Panc1 (cell line): ENCODE results near the gene SMURF1. TPM values are rescaled to one million over a fixed set of nuclear protein-coding genes. Genes with fewer than 3 reads are reported as not detected.

ENCODE experiments used
- ATAC-seq: fragments of 200-7000 bp; cut with Tn5 transposase; 2 replicates; pipeline ENCODE4 v1.9.1; 2020; ENCODE audit warnings: mild to moderate bottlenecking, moderate library complexity
- BruUV-seq: library from RNA; stranded (reverse); fragments of 400-500 nt; replicated peaks from 2 replicates; lab custom pipeline; 2021; lab: Mats Ljungman, UMichigan
- CTCF ChIA-PET: fragments of 300-600 bp; sonication (Branson Sonifier 250); formaldehyde crosslinking; loops from one replicate; lab custom pipeline; 2022; ENCODE audit warnings: antibody characterized with exemption; lab: Charles Lee
- POLR2A ChIA-PET: fragments of 300-600 bp; sonication (Branson Sonifier 250); formaldehyde crosslinking; loops from one replicate; lab custom pipeline; 2022; ENCODE audit warnings: antibody characterized with exemption; lab: Charles Lee
- DNase-seq: peaks from one replicate; pipeline ENCODE4 v3.0.0-alpha.2; 2010; ENCODE audit warnings: low read depth, low spot score
- H3K27ac ChIP-seq: 2 replicates; pipeline ENCODE4 v1.5.1; 2011; ENCODE audit warnings: mild to moderate bottlenecking, low read length, inconsistent platforms
- H3K27me3 ChIP-seq: fragments of 200-500 bp; sonication (Bioruptor generic); 2 replicates; pipeline ENCODE4 v1.6.0; 2014; ENCODE audit warnings: low read length, inconsistent platforms; ENCODE audit not compliant: control insufficient read depth, insufficient read depth
- H3K36me3 ChIP-seq: fragments of 200-500 bp; sonication (Bioruptor generic); 2 replicates; pipeline ENCODE4 v1.5.1; 2014; ENCODE audit warnings: inconsistent platforms, mild to moderate bottlenecking, low read length, moderate library complexity; ENCODE audit not compliant: control insufficient read depth, insufficient read depth
- H3K4me1 ChIP-seq: 2 replicates; pipeline ENCODE4 v1.5.1; 2011; ENCODE audit warnings: inconsistent platforms, mild to moderate bottlenecking, low read length, moderate library complexity; ENCODE audit not compliant: control insufficient read depth, insufficient read depth
- H3K4me3 ChIP-seq, 2 experiments: 2 replicates each; pipeline ENCODE4 v1.5.1; 2011 to 2012; ENCODE audit warnings: low read depth in 2 of 2, low read length in 2 of 2, mild to moderate bottlenecking in 2 of 2, inconsistent platforms in 1 of 2, moderate library complexity in 1 of 2
- H3K9me3 ChIP-seq: fragments of 200-500 bp; sonication (Bioruptor generic); 2 replicates; pipeline ENCODE4 v1.5.1; 2014; ENCODE audit warnings: low read depth, mild to moderate bottlenecking, inconsistent platforms, low read length, moderate library complexity; ENCODE audit not compliant: control insufficient read depth, insufficient read depth
- CTCF ChIP-seq: fragments of 450-650 bp; IDR thresholded peaks from 2 replicates; pipeline ENCODE4 v1.5.1; 2017; ENCODE audit warnings: mild to moderate bottlenecking
- POLR2AphosphoS5 ChIP-seq: IDR thresholded peaks from 2 replicates; pipeline ENCODE4 v1.6.1; 2012; ENCODE audit warnings: mild to moderate bottlenecking, low read depth, low read length, moderate library complexity
- REST ChIP-seq, 2 experiments: IDR thresholded peaks; 2 replicates each; pipeline ENCODE4 v1.6.1; 2011 to 2012; ENCODE audit warnings: low read depth in 2 of 2, control low read depth in 1 of 2, low read length in 1 of 2, mild to moderate bottlenecking in 1 of 2, moderate library complexity in 1 of 2; ENCODE audit not compliant: insufficient read depth in 1 of 2
- SIN3A ChIP-seq: IDR thresholded peaks from 2 replicates; pipeline ENCODE4 v1.6.1; 2012; ENCODE audit warnings: low read depth, mild to moderate bottlenecking, low read length, moderate library complexity, borderline replicate concordance; ENCODE audit not compliant: insufficient read depth
- TCF7L2 ChIP-seq: IDR thresholded peaks from 2 replicates; pipeline ENCODE4 v1.6.1; 2011; ENCODE audit warnings: mild to moderate bottlenecking, low read depth, low read length, inconsistent platforms
- in situ Hi-C: cut with HindIII; loops from 2 replicates; pipeline ENCODE4 v1.10.0; 2016; ENCODE audit warnings: low sequenced_read_pairs, low pct_unique_long_range_greater_than_20kb
- intact Hi-C: fragments of 100-400 bp; cut with micrococcal nuclease; formaldehyde crosslinking; loops from one replicate; pipeline ENCODE4 v1.10.0; 2022; ENCODE audit not compliant: unreplicated experiment
- total RNA-seq: library from RNA; stranded (reverse); gene quantifications from one replicate; pipeline ENCODE4 v1.2.1, GENCODE V29; 2021; ENCODE audit not compliant: unreplicated experiment

The SMURF1 gene
- total RNA-seq, 1 experiment from 2014 or later, result 47.0 TPM

- no peak for ATAC-seq
- CTCF ChIA-PET, result no interaction called here
Measured at GRCh38 chr7:99002148-99002826, 141.6 kb downstream of the SMURF1 start.

GRCh38 chr7:99001482-99002147, 142.3 kb downstream of the SMURF1 start:
- Histone ChIP-seq H3K27me3 (no peaks in the 10 kb centered on the region), H3K27ac (no peak overlapping the region), H3K4me1 (no peaks in the 10 kb centered on the region), H3K36me3 (peaks cover 10% of the 10 kb centered on the region), H3K9me3 (no peaks in the 10 kb centered on the region), H3K4me3 (no peak overlapping the region)
- intact Hi-C loops, result no loop called here
- ChIA-PET CTCF (no interaction called here), POLR2A (no interaction called here)
- ATAC-seq, result no peak
- in situ Hi-C loops, result no loop called here
- DNase-seq, result no peak
- BruUV-seq, result no TSS peak
- TF ChIP-seq REST (IDR thresholded peaks at IDR 0.05; ENCODE audit: insufficient read depth in 1 of 2, low read depth in 2 of 2, low read length in 1 of 2) (no peak), CTCF (no peak), POLR2AphosphoS5 (no peak), SIN3A (no peak)

More at GRCh38 chr7:99002148-99002826, 141.6 kb downstream of the SMURF1 start:
- in situ Hi-C loops, result no loop called here
- no peaks in the 10 kb centered on the region for H3K27me3 ChIP-seq
- no peak overlapping the region for H3K27ac ChIP-seq
- no peak for DNase-seq
- intact Hi-C loops, result no loop called here
- BruUV-seq, result no TSS peak
- TF ChIP-seq POLR2AphosphoS5 (no peak), SIN3A (no peak), CTCF (no peak), TCF7L2 (no peak), REST (IDR thresholded peaks at IDR 0.05; ENCODE audit: insufficient read depth in 1 of 2, low read depth in 2 of 2, low read length in 1 of 2) (no peak)
- H3K9me3 ChIP-seq, result no peaks in the 10 kb centered on the region
- no peak overlapping the region for H3K4me3 ChIP-seq
- H3K4me1 ChIP-seq, result no peaks in the 10 kb centered on the region
- peaks cover 12% of the 10 kb centered on the region for H3K36me3 ChIP-seq
- POLR2A ChIA-PET, result no interaction called here
